GM19351 (cell line): ENCODE data around the gene ADAD2.

Source experiments
- ATAC-seq: cut with Tn5 transposase; IDR thresholded peaks from one replicate; pipeline ENCODE4 v1.9.1; 2021; ENCODE audit warnings: mild to moderate bottlenecking, moderate library complexity; ENCODE audit not compliant: unreplicated experiment

The ADAD2 gene

GRCh38 chr16:84190731-84191388, at the start of gene ADAD2:
Gene ADAD2 (plus strand): TSS chr16:84191157. CDS start chr16:84191231, 74 bp downstream.
- ATAC-seq = no peak

GRCh38 chr16:84143081-84143480, 47.9 kb upstream of the ADAD2 start:
- no peak for ATAC-seq

GRCh38 chr16:84143784-84144199, 47.2 kb upstream of the ADAD2 start:
- ATAC-seq = no peak

GRCh38 chr16:84144209-84144858, 46.6 kb upstream of the ADAD2 start:
- peak; percentile 31 for ATAC-seq

GRCh38 chr16:84144859-84145639, 45.9 kb upstream of the ADAD2 start, which contains the start of the genes DNAAF1 and HSDL1:
Gene DNAAF1 (plus strand): TSS chr16:84145308. CDS start chr16:84145441, 133 bp downstream.
Gene HSDL1 (minus strand): TSS chr16:84145177. CDS start chr16:84131321, 13,856 bp downstream.
- ATAC-seq = peak; percentile 83

GRCh38 chr16:84150926-84151325, 40.0 kb upstream of the ADAD2 start:
- no peak for ATAC-seq

GRCh38 chr16:84153660-84154214, 37.2 kb upstream of the ADAD2 start:
- no peak for ATAC-seq

- ATAC-seq = no peak
Observed at GRCh38 chr16:84155226-84155625, 35.7 kb upstream of the ADAD2 start.

- no peak for ATAC-seq
Observed at GRCh38 chr16:84155771-84156170, 35.2 kb upstream of the ADAD2 start.

GRCh38 chr16:84156342-84156784, 34.6 kb upstream of the ADAD2 start:
- ATAC-seq = no peak

GRCh38 chr16:84159007-84159406, 31.9 kb upstream of the ADAD2 start:
- ATAC-seq = no peak

- no peak for ATAC-seq
Observed at GRCh38 chr16:84159800-84160199, 31.2 kb upstream of the ADAD2 start.

- no peak for ATAC-seq
Observed at GRCh38 chr16:84161037-84161436, 29.9 kb upstream of the ADAD2 start.

GRCh38 chr16:84161801-84162200, 29.2 kb upstream of the ADAD2 start:
- no peak for ATAC-seq

GRCh38 chr16:84165746-84166145, 25.2 kb upstream of the ADAD2 start:
- ATAC-seq = no peak

GRCh38 chr16:84166796-84167695, 23.9 kb upstream of the ADAD2 start:
- peak; percentile 48 for ATAC-seq

GRCh38 chr16:84169765-84170310, 21.1 kb upstream of the ADAD2 start:
- no peak for ATAC-seq

- no peak for ATAC-seq
Observed at GRCh38 chr16:84174396-84174795, 16.6 kb upstream of the ADAD2 start.

- peak; percentile 85 for ATAC-seq
Observed at GRCh38 chr16:84175350-84176081, 15.4 kb upstream of the ADAD2 start.
